GM20000 (cell line): ENCODE measurements around the gene RBFOX2.

ENCODE experiments used
- DNase-seq: peaks from one replicate; pipeline ENCODE4 v3.0.0; 2012; ENCODE audit warnings: low spot score
- CTCF ChIP-seq: IDR thresholded peaks from 2 replicates; pipeline ENCODE4 v1.5.1; 2012; ENCODE audit warnings: mild to moderate bottlenecking, control low read depth; ENCODE audit errors: extremely low read depth, missing control alignments

Gene RBFOX2

DNA sequence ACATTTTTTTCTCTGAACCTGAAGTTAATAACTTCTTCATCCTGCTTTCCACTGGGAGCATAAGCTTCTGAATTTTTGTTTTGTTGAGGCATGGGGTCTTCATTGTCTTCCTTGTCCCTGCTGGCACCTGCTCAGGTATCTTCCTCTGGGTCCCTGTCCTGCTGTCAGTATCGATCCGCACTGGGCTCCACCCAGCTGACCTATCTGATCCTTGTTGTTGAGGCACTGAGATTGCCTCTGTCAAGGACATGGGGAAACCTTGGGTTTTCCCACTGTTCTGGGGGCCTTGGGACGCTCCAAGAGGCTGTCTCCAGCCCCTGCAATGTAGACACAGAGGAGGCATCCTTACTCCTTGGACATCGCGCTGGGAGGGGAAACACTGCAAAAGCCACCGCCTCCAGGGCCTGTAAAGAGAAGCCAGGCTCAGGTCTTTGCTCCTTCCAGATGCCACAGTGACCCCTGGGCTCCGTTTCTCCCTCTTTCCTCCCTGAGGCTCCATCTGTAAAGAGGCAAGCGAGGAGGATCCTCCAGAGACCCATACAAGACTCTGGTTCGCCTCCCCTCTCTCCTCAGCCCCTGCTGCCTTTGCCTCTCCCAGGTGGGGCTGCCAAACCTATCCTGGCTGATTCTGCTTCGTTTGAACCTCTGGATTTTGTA is 8.6 kb upstream of the RBFOX2 start:
- no peak for TF ChIP-seq CTCF

GRCh38 chr22:36036167-36036624 is 7.6 kb upstream of the RBFOX2 start:
- no peak for TF ChIP-seq CTCF
- no peak for DNase-seq

More for the DNA sequence above, 8.6 kb upstream of the RBFOX2 start:
- no peak for DNase-seq

GRCh38 chr22:36032611-36033010 is 4.0 kb upstream of the RBFOX2 start:
- TF ChIP-seq CTCF: no peak
- DNase-seq: no peak

GRCh38 chr22:36029406-36029755 is 757 bp upstream of the RBFOX2 start:
- TF ChIP-seq CTCF: no peak
- DNase-seq: peak; percentile 17

DNA sequence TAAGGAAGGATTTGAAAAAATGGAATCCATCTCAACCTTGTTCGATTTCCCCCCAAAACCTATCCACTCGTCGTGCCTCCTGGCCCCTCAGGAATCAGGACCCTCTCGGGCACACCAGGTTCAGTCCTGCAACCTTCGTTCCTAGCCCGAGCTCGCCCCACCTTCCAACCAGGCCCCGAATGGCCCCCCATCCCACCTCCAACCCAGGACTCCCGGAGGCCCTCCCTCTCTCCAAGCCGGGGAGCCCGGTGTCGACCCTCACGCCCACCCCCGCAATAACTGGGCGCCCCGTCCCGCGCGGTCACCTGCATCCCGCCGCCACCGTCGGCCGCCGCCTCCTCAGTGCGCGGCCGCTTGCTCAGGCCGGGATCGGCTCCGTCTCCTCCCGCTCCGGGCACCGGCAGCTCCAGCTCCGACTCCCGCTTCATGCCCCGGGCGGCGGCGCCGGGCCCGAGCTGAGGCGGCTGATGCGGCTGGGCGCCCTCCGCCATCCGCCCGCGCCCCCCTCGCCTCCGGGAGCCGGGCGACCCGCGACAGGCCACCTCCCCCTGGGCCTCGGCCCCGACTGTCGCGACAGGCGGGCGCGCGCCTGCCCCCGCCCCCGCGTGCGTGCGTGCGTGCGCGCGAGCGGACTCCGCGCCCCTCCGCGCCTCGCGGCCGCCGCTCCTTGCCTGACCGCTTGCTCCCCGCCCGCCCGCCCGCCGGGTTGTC is 534 bp downstream of the RBFOX2 start:
- DNase-seq: no peak
- no peak for TF ChIP-seq CTCF

DNA sequence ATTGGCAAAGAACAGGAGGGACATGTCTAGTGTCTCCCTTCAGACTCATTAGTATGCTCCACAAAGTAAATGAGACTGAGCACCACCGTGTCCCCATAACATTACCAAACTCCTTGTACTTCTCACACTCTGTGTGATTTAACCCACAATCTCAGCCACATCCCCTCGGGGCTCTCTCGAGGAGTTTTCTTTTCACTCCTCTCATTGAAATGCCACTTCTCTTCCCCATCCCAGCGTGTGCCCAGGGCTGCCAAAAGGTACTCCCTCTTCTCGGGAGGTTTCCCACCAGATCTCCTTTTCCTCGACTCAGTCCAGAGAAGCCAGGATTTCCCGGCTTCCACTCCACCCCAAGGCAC is 1.1 kb downstream of the RBFOX2 start:
- peak; percentile 45 for DNase-seq
- TF ChIP-seq CTCF: no peak

- no peak for TF ChIP-seq CTCF
- DNase-seq: peak; percentile 21
These were observed 1.9 kb downstream of the RBFOX2 start for GRCh38 chr22:36026741-36027140.
